SHP77 treated with DMSO at 0.1 percent for 48 hours (cell line): ENCODE measurements around the gene C5orf58.

Source experiments
- DNase-seq: peaks from one replicate; lab custom pipeline; 2025; lab: John Stamatoyannopoulos, UW

C5orf58 gene

DNA sequence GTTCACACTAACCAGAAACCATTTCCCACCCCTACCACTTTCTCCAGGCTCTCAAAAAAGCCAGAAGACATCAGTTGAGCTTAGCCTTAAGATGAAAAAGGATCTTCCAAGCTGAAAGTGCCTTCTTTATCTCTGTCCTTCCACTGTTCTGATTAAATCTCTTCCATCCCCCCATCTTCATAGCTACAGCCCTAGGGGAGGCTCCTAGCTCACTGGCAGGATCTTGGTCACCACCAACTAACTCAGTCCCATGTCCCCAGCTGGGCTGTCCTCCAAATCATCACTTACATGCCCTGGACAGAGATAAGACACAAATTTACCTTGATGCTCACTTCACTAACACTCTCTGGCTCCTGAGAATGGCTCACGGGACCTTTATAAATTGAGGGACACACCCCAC, 50.5 kb downstream of the C5orf58 start:
- DNase-seq, result no peak

GRCh38 chr5:170284231-170284630, 51.4 kb downstream of the C5orf58 start:
- no peak for DNase-seq

GRCh38 chr5:170285181-170285580, 52.4 kb downstream of the C5orf58 start:
- DNase-seq, result no peak

DNA sequence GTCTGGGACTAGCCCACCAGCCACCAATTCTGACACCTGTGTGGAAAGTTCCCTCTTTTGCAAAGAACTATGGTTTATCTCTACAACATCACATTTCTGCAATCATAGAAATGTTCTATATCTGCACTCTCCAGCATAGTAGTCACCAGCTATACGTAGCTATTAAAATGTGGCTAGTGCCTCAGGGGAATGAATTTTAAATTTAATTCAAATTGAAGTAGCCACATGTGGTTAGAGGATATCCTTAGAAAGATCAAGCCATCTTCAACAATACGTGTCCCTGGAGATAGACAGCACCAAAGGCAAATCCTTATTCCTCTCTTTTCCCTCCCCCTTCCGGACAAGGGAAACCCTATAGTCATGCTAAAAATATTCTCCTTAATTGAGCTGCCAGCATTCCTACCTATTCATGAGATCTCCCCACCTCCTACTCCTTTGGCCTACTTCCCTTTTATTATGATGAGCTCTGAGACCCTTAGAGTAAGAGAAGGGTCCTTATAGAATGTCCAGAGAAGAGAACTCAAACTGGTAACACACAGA, 53.7 kb downstream of the C5orf58 start:
- no peak for DNase-seq

- no peak for DNase-seq
These were observed 54.7 kb downstream of the C5orf58 start for GRCh38 chr5:170287532-170287931.

DNA sequence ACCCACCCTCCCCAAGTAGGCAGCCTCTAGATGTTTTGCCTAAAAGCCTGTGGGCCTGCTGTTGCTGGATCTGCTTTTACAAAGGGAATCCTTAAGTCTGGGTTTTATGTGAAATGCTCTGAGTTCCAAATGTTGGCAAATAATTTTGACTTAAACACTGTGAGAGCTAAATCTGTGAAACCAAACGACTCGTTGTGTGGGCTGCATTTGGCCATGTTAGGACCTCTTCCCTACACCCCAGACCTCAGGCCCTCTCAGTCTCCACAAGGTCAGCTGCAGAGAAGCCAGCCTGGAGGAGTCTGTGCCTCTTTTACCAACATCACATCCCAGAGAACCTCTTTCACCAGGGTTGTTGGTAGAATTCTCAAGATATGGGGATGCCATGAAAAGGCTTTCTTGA, 55.4 kb downstream of the C5orf58 start:
- DNase-seq, result no peak

GRCh38 chr5:170288551-170288950, 55.8 kb downstream of the C5orf58 start:
- DNase-seq, result no peak

GRCh38 chr5:170289121-170289520, 56.3 kb downstream of the C5orf58 start:
- no peak for DNase-seq

GRCh38 chr5:170289764-170290163, 57.0 kb downstream of the C5orf58 start:
- no peak for DNase-seq

GRCh38 chr5:170290498-170290897, 57.7 kb downstream of the C5orf58 start:
- DNase-seq, result no peak

- no peak for DNase-seq
These were observed 59.7 kb downstream of the C5orf58 start for GRCh38 chr5:170292179-170293104.

DNA sequence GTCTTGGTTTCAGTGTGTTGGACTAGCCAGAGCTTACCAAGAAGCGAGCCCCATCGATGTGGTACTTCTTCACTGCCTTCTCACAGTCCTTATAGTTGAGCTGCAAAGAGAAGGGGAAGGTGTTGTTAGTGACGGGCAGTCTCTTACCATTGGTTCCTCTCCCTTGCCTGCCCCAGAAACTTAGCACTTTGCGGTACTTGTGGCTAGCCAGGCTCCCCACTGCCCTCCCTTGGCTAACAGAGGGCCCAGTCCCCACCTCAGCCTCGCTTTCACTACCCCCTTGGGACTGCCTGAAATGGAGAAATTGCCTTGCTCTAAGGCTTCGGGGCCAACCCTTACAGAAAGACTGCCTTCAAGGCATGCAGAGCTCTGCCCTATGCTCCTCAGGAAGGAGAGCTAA, 60.5 kb downstream of the C5orf58 start:
- no peak for DNase-seq

- no peak for DNase-seq
These were observed 61.3 kb downstream of the C5orf58 start for GRCh38 chr5:170294057-170294456.

DNA sequence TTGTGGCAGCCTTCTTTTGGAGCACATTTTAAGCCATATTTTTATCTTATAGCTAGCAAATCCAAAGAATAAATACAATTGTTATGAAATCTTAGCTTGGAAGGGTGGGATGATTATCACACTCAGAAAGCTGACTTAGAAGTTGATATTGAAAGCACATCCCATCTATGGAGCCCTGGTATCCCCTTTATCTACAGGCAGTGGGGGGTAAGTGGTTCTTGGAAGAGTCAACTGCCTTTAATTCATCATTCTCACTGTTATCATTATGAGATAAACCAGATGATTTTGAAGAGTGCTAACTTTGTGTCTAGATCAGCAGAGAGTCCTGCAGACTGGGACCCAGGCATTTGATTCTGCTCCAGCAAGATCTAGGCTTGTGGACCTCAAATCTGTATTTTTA, 61.8 kb downstream of the C5orf58 start:
- DNase-seq, result no peak
